Measurements from ENCODE around the gene PLCB2.

PLCB2 gene

DNA sequence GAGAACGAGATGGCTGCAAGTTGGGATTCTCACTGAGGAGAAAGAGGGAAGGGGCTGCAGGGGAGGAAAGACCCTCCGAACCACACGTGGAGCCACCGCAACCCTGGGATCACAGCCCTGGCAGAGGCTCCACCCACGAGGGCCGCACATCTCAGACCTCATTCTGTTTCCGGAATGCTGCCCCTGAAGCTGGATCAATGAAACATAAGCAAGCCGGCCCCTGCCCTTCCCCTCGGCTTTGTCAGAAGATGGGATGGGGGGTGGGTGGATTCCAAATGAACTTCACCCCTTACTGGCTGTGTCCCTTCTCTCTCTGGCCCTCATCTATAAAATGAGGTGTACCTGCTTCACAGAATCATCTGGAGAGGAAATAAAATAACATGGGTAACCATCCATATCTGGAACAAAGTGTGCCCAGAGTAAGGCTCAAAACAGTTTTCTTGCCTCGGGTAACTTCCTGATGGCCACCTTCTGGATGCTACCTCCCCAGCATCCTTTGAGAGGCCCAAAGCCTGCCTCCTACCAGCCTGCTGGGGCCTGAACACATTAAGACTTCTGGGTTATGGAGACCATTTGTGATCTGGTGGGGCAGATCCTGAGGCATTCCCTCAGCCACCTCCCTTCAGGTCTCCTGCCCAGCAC lies 37.6 kb upstream of the PLCB2 start:
- TF ChIP-seq POLR2A (IDR thresholded peaks at IDR 0.05; ENCODE audit: low read length) (no peak), GATA1 (IDR thresholded peaks at IDR 0.05; ENCODE audit: low read depth, low read length) (no peak)
- DNase-seq = no peak

DNA sequence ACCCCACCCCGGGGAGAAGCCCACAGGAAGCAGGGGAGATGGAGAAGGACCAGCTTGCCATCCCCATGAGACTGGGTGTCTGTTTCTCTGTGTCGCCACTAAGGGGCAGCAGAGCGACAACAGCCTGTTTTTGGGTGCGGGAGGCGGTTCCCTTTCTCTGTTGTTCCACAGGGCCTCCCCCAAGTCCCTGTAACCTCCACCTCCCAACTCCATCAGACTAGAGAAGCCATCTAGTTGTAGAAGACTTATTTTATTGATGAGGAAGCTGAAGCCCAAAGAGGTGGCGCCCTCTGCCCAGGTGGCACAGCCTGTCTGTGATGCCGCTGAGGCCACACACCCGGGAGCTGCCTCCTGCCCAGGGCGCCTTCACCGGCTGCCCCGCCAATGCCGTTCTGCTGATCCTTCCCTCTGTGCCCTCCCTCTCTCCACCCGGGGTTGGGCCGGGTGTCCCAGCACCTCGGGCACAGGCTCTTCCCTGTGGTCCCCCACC lies 36.9 kb upstream of the PLCB2 start:
- DNase-seq = peak; percentile 66 to 75
- TF ChIP-seq GATA1 (IDR thresholded peaks at IDR 0.05; ENCODE audit: low read depth, low read length) (no peak), POLR2A (IDR thresholded peaks at IDR 0.05; ENCODE audit: low read length) (no peak)

DNA sequence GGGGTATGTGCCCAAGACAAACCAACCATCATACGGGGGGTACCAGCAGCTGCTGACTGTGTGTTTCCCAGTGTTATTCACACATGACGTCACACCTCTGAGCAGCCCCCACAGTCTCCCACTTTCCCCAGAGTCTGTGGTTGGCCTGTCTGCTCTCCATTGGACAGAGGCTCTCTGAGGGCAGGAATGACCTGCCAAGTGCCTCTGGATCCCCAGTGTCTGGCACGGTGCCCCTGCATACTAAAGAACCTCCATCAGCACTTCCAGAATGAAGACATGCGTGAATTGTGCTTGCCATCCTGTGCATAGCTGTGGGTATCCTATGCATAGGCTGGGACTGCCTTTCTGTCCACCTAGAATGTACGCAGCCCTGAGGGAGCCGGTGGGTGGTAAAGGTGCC lies 36.5 kb upstream of the PLCB2 start:
- TF ChIP-seq POLR2A (IDR thresholded peaks at IDR 0.05; ENCODE audit: low read length) (no peak), GATA1 (IDR thresholded peaks at IDR 0.05; ENCODE audit: low read depth, low read length) (no peak)
- DNase-seq = no peak

DNA sequence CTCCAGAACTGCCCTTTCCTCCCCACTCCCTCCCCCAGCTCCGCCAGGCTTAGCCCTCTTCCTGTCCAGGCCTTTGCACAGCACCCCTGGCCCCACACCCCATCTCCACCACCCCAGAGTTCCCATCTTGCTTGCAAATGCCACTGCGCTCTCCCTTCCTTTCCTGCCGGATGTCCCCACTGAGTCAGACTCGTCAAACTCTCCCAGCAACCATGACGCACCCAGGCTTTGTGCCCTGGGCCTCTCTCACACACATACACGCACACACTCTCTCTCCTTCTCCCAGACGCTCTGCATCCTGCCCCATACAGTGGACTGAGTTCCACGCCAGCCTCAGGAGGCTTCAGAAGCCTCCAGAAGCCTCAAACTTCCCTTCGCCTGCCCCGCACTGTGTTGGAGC lies 35.8 kb upstream of the PLCB2 start:
- TF ChIP-seq GATA1 (IDR thresholded peaks at IDR 0.05; ENCODE audit: low read depth, low read length) (no peak), POLR2A (IDR thresholded peaks at IDR 0.05; ENCODE audit: low read length) (no peak)

DNA sequence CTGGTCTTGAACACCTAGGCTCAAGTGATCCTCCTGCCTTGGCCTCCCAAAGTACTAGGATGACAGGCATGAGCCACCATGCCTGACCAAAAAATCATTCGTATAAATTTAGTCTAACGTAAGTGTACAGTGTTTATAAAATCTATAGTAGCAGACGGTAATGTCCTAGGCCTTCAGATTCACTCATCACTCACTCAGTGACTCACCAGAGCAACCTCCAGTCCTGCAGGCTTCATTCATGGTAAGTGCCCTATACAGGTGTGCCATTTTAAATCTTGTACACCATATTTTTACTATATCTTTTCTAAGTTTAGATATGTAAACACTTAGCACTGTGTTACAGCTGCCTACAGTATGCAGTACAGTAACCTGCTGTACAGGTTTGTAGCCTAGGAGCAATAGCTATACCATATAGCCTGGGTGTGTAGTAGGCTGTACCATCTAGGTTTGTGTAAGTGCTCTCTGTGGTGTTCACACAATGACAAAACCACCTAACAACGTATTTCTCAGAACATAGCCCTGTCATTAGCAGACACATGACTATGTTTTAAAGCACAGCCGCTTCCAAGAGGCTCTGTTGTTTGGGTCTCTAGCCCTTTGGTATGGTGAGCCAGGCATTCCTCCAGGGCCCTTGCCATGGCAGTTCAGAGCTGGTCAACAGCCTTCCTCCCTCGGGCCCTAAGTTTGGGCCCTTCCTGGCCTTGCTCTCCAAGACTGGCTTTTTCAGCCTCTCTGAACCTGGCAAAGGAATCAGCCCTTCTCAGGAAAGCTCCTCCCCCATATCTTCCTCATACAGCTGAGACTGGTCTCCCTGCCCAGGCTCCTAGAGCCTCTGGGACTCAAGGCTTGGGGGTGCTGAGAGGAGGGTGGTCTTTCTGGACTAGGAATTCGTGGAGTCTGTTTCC lies 34.9 kb upstream of the PLCB2 start:
- no peak for TF ChIP-seq POLR2A (IDR thresholded peaks at IDR 0.05; ENCODE audit: low read length)
- no peak for TF ChIP-seq GATA1 (IDR thresholded peaks at IDR 0.05; ENCODE audit: low read depth, low read length)
- DNase-seq = no peak

More for the DNA sequence above, 35.8 kb upstream of the PLCB2 start:
- DNase-seq = no peak

DNA sequence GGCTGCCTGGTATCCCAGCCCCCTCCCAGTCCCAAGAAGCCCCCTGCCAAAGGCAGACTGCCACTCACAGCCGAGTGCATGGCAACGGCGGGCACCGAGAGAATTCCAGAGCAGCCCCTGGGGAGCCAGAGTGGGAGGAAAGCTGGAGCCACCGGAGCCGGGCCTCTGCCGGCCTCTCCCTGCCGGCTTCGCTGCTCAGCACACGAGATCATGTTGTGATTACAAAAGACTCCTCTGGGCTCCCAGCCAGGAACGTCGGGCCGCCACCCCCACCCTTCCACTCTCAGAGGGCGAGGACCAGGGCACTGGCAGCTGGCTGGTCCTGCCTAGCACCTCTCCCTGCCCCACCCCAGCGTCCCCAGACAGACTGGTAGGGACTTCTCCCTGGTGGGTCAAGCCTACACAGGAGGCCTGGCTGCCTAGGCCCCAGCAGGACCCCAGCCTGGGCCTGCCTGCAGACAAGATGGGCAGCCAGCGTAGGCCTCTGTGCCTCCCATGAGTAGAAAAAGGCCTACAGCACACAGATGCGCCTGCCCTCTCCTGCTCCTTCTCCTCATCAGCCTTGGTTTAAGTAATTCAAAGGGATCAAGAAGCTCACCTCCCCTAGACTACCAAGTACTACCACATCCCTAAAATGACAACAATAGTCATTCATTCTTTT lies 33.1 kb upstream of the PLCB2 start, which contains the start of gene CCDC9B:
TSS of gene CCDC9B (minus strand) at position 200 of the 661 bp plus-strand sequence. CDS start at position 80, 120 bp downstream.
- TF ChIP-seq GATA1 (IDR thresholded peaks at IDR 0.05; ENCODE audit: low read depth, low read length) (no peak), POLR2A (IDR thresholded peaks at IDR 0.05; ENCODE audit: low read length) (no peak)
- peak; percentile 80 to 83 for DNase-seq

DNA sequence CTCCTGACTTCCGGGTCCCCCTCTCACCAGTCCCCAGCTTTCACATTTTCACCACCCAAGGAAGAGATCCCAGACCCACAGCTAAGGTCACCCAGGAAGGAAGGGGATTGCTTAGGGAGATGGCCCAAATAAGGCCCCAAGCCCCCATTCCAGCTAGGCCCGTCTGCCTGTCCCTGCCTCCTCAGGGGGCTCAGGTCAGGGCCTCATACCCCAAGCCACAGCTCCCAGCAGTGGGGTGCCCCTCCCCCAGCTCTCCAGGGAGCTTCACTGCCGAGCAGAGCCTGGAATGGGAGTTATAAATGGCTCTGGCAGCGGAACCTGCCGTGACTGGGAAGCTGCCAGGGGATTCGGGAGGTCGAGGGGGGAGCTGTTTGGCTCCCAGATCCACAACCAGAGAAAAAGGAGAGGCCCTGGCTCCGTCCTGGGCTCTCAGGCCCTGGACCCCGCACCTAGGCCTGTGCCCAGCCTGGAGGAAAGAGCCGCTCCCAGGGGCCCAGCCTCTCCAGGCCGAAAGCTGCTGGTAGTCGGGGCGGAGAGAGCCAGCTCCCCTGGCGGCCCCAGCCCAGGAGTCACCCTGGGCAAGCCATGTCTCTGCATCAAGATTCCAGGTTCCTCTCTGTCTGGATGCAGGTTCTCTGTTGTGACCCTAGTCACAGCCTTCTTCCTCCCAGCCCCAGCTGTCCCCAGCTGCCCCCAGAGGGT lies 32.5 kb upstream of the PLCB2 start:
- no peak for TF ChIP-seq GATA1 (IDR thresholded peaks at IDR 0.05; ENCODE audit: low read depth, low read length)
- TF ChIP-seq POLR2A (IDR thresholded peaks at IDR 0.05; ENCODE audit: low read length) = no peak
- DNase-seq = no peak

DNA sequence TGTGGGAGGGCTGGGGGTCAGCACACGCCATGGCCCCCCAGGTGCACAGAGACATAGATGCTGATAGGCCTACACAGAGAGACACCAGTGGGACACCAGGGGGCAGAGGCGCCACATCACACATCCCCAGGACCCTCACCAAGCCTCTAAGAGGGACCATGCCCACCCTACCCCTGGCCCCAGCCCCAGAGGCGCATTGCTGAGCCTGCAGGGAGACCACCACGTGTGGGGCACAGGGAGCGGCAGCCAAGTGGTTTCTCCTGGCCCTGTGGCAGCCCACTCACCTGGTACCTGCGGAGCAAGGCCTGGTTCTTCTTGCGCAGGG lies 31.8 kb upstream of the PLCB2 start:
- DNase-seq = no peak
- TF ChIP-seq POLR2A (IDR thresholded peaks at IDR 0.05; ENCODE audit: low read length) = no peak
- TF ChIP-seq GATA1 (IDR thresholded peaks at IDR 0.05; ENCODE audit: low read depth, low read length) = no peak

DNA sequence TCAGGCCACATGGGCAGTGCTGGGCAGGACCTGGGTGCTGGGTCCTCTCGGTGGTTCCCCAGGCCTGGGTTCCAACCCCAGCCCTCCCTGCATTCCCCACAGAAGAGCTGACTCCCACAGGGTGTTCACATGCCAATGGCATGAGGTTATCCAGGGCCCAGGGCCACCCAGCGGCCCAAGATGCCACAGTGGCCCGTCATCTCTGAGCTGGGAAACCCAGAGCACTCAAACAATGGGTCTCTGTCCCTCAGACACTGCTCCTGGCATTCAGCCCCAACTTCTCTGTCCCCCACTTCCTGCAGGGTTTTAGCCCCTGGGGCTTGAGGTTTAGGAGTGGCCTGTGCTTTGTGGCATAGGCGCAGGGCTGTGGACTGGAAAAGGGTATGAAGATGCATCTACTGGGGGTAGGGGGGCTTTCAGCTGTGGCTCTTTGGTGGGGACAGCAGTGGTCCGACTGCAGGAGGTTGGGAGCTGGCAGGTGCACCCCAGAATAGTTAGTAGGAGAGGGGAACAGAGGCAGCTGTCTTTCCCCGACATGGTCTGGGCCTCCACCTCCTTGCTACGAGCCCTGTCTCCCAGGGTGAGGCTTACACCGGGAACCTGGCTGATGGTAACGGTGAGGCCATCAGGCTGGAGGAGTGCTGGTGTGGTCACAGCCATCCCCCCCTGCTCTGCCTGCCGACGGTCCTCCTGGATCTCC lies 31.3 kb upstream of the PLCB2 start:
- TF ChIP-seq GATA1 (IDR thresholded peaks at IDR 0.05; ENCODE audit: low read depth, low read length) (no peak), POLR2A (IDR thresholded peaks at IDR 0.05; ENCODE audit: low read length) (no peak)
- no peak for DNase-seq

DNA sequence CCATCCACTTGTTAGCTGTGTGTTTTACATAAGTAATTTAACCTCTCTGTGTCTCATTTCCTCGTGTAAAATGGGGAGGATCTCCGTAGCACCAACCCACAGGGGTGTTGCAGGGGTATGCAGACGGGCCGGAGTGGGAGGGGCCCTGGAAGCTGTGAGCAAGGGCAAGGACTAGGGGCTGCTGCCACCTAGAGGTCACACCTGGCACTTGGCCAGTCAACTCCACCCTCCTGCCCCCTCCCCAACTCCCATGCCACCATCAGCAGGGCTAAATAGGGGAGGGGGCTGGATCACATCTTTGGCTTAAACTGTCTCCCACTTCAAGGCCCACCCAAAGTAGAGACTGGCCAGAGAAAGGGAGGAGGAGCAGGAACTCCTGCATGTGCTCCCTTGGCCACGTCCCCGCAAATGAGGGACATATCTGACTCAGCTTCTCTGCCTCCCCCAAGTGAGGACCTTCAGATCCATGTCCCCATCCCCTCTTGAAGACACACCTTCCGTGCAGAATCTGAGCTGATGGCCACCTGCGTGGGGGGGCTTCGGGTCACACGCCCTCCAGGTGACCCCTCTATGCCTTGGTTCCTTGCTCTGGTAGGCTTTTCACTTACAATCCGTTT lies 30.4 kb upstream of the PLCB2 start:
- TF ChIP-seq POLR2A (IDR thresholded peaks at IDR 0.05; ENCODE audit: low read length) (no peak), GATA1 (IDR thresholded peaks at IDR 0.05; ENCODE audit: low read depth, low read length) (no peak)
- DNase-seq = peak; percentile 70 to 72

DNA sequence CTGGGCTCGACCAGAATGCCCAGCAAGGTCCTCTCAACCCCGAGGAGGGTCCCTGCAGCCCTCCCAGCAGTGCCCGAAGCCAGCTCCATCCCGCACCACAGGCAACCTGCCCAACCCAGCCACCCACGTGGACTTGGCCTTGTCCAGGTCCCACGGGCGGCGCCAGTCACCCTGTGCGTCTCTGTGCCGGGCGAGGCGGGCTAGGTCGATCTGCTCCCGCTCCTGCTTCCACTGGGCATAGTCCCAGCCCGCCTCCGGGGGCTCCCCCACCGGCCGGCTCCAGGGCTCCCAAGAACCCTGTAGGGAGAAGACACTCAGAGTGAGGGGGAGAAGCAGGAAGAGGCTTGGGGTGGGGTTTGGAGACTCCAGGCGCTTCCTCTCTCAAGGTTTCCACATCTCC lies 29.9 kb upstream of the PLCB2 start:
- TF ChIP-seq GATA1 (IDR thresholded peaks at IDR 0.05; ENCODE audit: low read depth, low read length) (no peak), POLR2A (IDR thresholded peaks at IDR 0.05; ENCODE audit: low read length) (no peak)
- DNase-seq = no peak

DNA sequence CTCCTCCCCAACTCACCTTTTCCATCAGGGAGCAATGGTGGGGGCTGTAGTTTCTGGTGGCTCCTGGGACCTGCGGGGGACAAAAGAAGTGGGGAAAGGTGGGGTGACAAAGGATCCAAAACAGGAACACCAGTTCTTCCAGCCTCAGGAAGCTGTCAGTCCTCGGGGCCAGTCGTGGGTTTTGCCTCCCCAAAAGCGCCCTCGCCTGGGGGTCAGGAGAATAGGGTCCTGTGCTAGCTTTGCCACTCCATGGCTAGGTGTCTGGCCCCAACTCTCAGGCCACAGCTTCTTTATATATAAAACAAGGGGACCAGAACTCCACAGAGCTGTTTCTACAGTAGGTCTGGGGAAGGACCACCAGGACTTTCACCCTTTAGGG lies 29.0 kb upstream of the PLCB2 start:
- TF ChIP-seq GATA1 (IDR thresholded peaks at IDR 0.05; ENCODE audit: low read depth, low read length) = no peak
- no peak for TF ChIP-seq POLR2A (IDR thresholded peaks at IDR 0.05; ENCODE audit: low read length)
- DNase-seq = peak; percentile 23 to 39

Data from erythroblast (primary cell).